A549 (cell line): Measurements from ENCODE around the gene TREML1.

Experiments used
- CHD4 ChIP-seq: fragments of 200-600 bp; sonication (generic); IDR thresholded peaks from 2 replicates; pipeline ENCODE4 v1.6.1; 2016; ENCODE audit warnings: antibody characterized with exemption, mild to moderate bottlenecking, borderline replicate concordance
- ESRRA ChIP-seq: fragments of 150-350 bp; IDR thresholded peaks from 2 replicates; pipeline ENCODE4 v1.6.1; 2014; ENCODE audit warnings: mild to moderate bottlenecking, low read length, borderline replicate concordance
- TF ChIP-seq, protein P1 (sequence below): IDR thresholded peaks from 2 replicates; pipeline ENCODE4 v1.6.1; 2012
- TF ChIP-seq, protein P2 (sequence below): fragments of >200 bp; sonication (Bioruptor Twin); formaldehyde crosslinking; IDR thresholded peaks from 3 replicates; pipeline ENCODE4 v1.5.1; 2016

GRCh38 chr6:41200296-41200900 lies 46.3 kb upstream of the TREML1 start:
- TF ChIP-seq ESRRA (no peak), CHD4 (no peak)
- TF ChIP-seq, protein P1, sequence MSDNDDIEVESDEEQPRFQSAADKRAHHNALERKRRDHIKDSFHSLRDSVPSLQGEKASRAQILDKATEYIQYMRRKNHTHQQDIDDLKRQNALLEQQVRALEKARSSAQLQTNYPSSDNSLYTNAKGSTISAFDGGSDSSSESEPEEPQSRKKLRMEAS: no peak
- TF ChIP-seq, protein P2, sequence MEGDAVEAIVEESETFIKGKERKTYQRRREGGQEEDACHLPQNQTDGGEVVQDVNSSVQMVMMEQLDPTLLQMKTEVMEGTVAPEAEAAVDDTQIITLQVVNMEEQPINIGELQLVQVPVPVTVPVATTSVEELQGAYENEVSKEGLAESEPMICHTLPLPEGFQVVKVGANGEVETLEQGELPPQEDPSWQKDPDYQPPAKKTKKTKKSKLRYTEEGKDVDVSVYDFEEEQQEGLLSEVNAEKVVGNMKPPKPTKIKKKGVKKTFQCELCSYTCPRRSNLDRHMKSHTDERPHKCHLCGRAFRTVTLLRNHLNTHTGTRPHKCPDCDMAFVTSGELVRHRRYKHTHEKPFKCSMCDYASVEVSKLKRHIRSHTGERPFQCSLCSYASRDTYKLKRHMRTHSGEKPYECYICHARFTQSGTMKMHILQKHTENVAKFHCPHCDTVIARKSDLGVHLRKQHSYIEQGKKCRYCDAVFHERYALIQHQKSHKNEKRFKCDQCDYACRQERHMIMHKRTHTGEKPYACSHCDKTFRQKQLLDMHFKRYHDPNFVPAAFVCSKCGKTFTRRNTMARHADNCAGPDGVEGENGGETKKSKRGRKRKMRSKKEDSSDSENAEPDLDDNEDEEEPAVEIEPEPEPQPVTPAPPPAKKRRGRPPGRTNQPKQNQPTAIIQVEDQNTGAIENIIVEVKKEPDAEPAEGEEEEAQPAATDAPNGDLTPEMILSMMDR: no peak
